SK-N-SH (cell line): ENCODE results near the gene BICC1.

Experiments
- RXRA ChIP-seq: IDR thresholded peaks from 2 replicates; pipeline ENCODE4 v1.4.0; 2012; ENCODE audit warnings: low read depth, mild to moderate bottlenecking, borderline replicate concordance
- TF ChIP-seq, protein P1 (sequence below): IDR thresholded peaks from 2 replicates; pipeline ENCODE4 v1.6.1; 2012; ENCODE audit warnings: mild to moderate bottlenecking, low read depth, low read length, moderate library complexity
- TF ChIP-seq, protein P2 (sequence below): fragments of 200-600 bp; sonication (generic); IDR thresholded peaks from 2 replicates; pipeline ENCODE4 v1.6.1; 2017; ENCODE audit warnings: antibody characterized with exemption, mild to moderate bottlenecking, moderate library complexity

DNA sequence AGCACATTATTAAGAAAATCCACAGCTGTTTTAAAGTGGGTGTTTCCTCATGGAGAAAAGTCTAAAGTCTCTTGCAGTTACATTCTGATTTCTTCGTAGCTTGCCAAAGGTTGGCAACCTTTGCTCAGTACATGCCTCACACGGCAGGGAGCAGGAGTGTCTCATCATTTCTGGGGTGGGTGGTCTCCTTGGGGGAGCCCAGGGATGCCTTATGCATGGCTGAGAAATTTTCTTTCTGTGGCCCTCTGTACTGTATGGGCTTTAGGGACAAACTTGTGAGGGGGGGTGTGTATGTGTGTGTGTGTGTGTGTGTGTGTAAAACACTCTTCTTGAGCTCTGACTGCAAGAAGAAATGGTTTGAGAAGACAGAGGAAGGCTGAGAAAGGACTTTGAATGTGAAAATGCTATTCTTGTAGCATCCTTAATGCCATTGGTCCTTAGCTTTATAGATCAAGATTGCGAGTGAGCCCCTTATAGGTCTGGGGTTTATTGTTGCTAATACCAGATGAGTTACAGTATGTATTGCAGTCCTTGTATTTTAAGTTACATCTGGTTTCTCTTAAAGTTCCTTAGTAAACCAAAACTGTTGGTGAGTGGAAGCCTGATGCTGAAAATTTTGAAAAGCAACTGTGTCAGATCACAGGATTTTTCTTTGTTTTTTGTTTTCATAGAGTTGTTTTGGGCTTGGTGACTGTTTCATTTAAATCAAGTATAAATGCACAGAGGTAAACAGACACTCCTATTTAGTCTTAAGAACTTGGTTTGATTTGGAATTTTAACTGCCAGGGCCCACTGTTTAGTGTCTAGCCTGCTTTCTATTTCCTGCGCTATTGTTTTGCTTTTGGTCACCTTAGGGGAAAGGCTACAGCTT, 242.0 kb downstream of the BICC1 start:
- no peak for TF ChIP-seq RXRA
- TF ChIP-seq, protein P1, sequence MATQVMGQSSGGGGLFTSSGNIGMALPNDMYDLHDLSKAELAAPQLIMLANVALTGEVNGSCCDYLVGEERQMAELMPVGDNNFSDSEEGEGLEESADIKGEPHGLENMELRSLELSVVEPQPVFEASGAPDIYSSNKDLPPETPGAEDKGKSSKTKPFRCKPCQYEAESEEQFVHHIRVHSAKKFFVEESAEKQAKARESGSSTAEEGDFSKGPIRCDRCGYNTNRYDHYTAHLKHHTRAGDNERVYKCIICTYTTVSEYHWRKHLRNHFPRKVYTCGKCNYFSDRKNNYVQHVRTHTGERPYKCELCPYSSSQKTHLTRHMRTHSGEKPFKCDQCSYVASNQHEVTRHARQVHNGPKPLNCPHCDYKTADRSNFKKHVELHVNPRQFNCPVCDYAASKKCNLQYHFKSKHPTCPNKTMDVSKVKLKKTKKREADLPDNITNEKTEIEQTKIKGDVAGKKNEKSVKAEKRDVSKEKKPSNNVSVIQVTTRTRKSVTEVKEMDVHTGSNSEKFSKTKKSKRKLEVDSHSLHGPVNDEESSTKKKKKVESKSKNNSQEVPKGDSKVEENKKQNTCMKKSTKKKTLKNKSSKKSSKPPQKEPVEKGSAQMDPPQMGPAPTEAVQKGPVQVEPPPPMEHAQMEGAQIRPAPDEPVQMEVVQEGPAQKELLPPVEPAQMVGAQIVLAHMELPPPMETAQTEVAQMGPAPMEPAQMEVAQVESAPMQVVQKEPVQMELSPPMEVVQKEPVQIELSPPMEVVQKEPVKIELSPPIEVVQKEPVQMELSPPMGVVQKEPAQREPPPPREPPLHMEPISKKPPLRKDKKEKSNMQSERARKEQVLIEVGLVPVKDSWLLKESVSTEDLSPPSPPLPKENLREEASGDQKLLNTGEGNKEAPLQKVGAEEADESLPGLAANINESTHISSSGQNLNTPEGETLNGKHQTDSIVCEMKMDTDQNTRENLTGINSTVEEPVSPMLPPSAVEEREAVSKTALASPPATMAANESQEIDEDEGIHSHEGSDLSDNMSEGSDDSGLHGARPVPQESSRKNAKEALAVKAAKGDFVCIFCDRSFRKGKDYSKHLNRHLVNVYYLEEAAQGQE = no peak
- TF ChIP-seq, protein P2, sequence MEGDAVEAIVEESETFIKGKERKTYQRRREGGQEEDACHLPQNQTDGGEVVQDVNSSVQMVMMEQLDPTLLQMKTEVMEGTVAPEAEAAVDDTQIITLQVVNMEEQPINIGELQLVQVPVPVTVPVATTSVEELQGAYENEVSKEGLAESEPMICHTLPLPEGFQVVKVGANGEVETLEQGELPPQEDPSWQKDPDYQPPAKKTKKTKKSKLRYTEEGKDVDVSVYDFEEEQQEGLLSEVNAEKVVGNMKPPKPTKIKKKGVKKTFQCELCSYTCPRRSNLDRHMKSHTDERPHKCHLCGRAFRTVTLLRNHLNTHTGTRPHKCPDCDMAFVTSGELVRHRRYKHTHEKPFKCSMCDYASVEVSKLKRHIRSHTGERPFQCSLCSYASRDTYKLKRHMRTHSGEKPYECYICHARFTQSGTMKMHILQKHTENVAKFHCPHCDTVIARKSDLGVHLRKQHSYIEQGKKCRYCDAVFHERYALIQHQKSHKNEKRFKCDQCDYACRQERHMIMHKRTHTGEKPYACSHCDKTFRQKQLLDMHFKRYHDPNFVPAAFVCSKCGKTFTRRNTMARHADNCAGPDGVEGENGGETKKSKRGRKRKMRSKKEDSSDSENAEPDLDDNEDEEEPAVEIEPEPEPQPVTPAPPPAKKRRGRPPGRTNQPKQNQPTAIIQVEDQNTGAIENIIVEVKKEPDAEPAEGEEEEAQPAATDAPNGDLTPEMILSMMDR = no peak
